ENCODE measurements around the gene ZFYVE28.

- TF ChIP-seq, protein P1, sequence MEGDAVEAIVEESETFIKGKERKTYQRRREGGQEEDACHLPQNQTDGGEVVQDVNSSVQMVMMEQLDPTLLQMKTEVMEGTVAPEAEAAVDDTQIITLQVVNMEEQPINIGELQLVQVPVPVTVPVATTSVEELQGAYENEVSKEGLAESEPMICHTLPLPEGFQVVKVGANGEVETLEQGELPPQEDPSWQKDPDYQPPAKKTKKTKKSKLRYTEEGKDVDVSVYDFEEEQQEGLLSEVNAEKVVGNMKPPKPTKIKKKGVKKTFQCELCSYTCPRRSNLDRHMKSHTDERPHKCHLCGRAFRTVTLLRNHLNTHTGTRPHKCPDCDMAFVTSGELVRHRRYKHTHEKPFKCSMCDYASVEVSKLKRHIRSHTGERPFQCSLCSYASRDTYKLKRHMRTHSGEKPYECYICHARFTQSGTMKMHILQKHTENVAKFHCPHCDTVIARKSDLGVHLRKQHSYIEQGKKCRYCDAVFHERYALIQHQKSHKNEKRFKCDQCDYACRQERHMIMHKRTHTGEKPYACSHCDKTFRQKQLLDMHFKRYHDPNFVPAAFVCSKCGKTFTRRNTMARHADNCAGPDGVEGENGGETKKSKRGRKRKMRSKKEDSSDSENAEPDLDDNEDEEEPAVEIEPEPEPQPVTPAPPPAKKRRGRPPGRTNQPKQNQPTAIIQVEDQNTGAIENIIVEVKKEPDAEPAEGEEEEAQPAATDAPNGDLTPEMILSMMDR (IDR thresholded peaks at IDR 0.05) = no peak
- TF ChIP-seq POLR2A (IDR thresholded peaks at IDR 0.05) = no peak
- TF ChIP-seq POLR2AphosphoS5 (IDR thresholded peaks at IDR 0.05; ENCODE audit: insufficient read depth in 1 of 2, low read depth in 1 of 2) = no peak
Measured at GRCh38 chr4:2432991-2433530, 14.6 kb upstream of the ZFYVE28 start.

Measured in vagina (tissue), 2 donors.